Endothelial cell (in vitro differentiated cells): ENCODE results near the gene PPM1H. TPM values are rescaled to one million over a fixed set of nuclear protein-coding genes. Genes with fewer than 3 reads are reported as not detected.

ENCODE experiments used
- DNase-seq: peaks from one replicate; pipeline ENCODE4 v3.0.0; 2021; ENCODE audit warnings: low spot score
- H3K27ac Mint-ChIP-seq: one replicate; pipeline ENCODE4 v1.8.0; 2021; ENCODE audit warnings: mixed read lengths, inconsistent platforms; ENCODE audit not compliant: unreplicated experiment
- H3K27me3 Mint-ChIP-seq: one replicate; pipeline ENCODE4 v1.8.0; 2021; ENCODE audit warnings: mild to moderate bottlenecking, moderate library complexity, mixed read lengths, inconsistent platforms; ENCODE audit not compliant: unreplicated experiment
- H3K36me3 Mint-ChIP-seq: one replicate; pipeline ENCODE4 v1.8.0; 2021; ENCODE audit warnings: mild to moderate bottlenecking, low read depth, mixed read lengths, inconsistent platforms; ENCODE audit not compliant: unreplicated experiment
- H3K4me1 Mint-ChIP-seq: one replicate; pipeline ENCODE4 v1.8.0; 2021; ENCODE audit warnings: mild to moderate bottlenecking, mixed read lengths, inconsistent platforms; ENCODE audit not compliant: unreplicated experiment
- H3K4me3 Mint-ChIP-seq: one replicate; pipeline ENCODE4 v1.8.0; 2021; ENCODE audit warnings: mild to moderate bottlenecking, mixed read lengths, inconsistent platforms; ENCODE audit not compliant: unreplicated experiment
- H3K9me3 Mint-ChIP-seq: one replicate; pipeline ENCODE4 v1.8.0; 2021; ENCODE audit warnings: mixed read lengths, inconsistent platforms; ENCODE audit not compliant: unreplicated experiment
- CTCF ChIP-seq: fragments of 200-600 bp; sonication (generic); IDR thresholded peaks from one replicate; pipeline ENCODE4 v1.5.0; 2021; ENCODE audit warnings: antibody characterized with exemption; ENCODE audit not compliant: unreplicated experiment
- total RNA-seq: library from RNA; stranded (reverse); fragmentation: NEBNext Ultra II Directional; extraction: Animal tissue kit (Norgen Biotek cat#: 25700); gene quantifications from one replicate; pipeline ENCODE4 v1.2.1, GENCODE V29; 2021; ENCODE audit not compliant: unreplicated experiment

The PPM1H gene
- total RNA-seq, 1 donor from 2014 or later = 71.8 TPM

- peaks cover 14% of the 10 kb centered on the region for H3K4me1 Mint-ChIP-seq
- peaks cover 8% of the 10 kb centered on the region for H3K27me3 Mint-ChIP-seq
- TF ChIP-seq CTCF = no peak
- H3K36me3 Mint-ChIP-seq = peaks cover 48% of the 10 kb centered on the region
- no peaks in the 10 kb centered on the region for H3K9me3 Mint-ChIP-seq
- H3K27ac Mint-ChIP-seq = no peak overlapping the region
- DNase-seq = no peak
- H3K4me3 Mint-ChIP-seq = no peak overlapping the region
Measured at GRCh38 chr12:62694632-62695031, 240.3 kb downstream of the PPM1H start.

GRCh38 chr12:62694116-62694515 lies 240.8 kb downstream of the PPM1H start:
- no peak for TF ChIP-seq CTCF
- no peak overlapping the region for H3K4me3 Mint-ChIP-seq
- peaks cover 53% of the 10 kb centered on the region for H3K36me3 Mint-ChIP-seq
- H3K4me1 Mint-ChIP-seq = peaks cover 14% of the 10 kb centered on the region
- no peak overlapping the region for H3K27ac Mint-ChIP-seq
- DNase-seq = no peak
- H3K9me3 Mint-ChIP-seq = no peaks in the 10 kb centered on the region
- peaks cover 10% of the 10 kb centered on the region for H3K27me3 Mint-ChIP-seq

GRCh38 chr12:62693376-62694050 lies 241.4 kb downstream of the PPM1H start:
- Mint-ChIP-seq H3K27me3 (peaks cover 10% of the 10 kb centered on the region), H3K4me3 (no peak overlapping the region), H3K27ac (no peak overlapping the region), H3K36me3 (peaks cover 59% of the 10 kb centered on the region), H3K9me3 (no peaks in the 10 kb centered on the region), H3K4me1 (peaks cover 14% of the 10 kb centered on the region)
- TF ChIP-seq CTCF = no peak
- DNase-seq = no peak

GRCh38 chr12:62692884-62693283 lies 242.1 kb downstream of the PPM1H start:
- Mint-ChIP-seq H3K27me3 (peaks cover 10% of the 10 kb centered on the region), H3K4me3 (no peak overlapping the region), H3K9me3 (no peaks in the 10 kb centered on the region), H3K4me1 (peaks cover 12% of the 10 kb centered on the region), H3K36me3 (peaks cover 65% of the 10 kb centered on the region), H3K27ac (peak overlapping the region; percentile 32)
- DNase-seq = no peak
- no peak for TF ChIP-seq CTCF

GRCh38 chr12:62691309-62691708 lies 243.6 kb downstream of the PPM1H start:
- no peak for TF ChIP-seq CTCF
- Mint-ChIP-seq H3K9me3 (no peaks in the 10 kb centered on the region), H3K36me3 (peaks cover 61% of the 10 kb centered on the region), H3K4me1 (peaks cover 12% of the 10 kb centered on the region), H3K27ac (no peak overlapping the region), H3K4me3 (no peak overlapping the region), H3K27me3 (peaks cover 10% of the 10 kb centered on the region)
- DNase-seq = no peak
